HG03139 (cell line): ENCODE data around the gene CHST4.
"Not testable (repeated sequence)": the region's sequence is repeated elsewhere in the genome, so short reads cannot be mapped to it uniquely, and the experiment has no call there.

Source experiments
- ATAC-seq: cut with Tn5 transposase; IDR thresholded peaks from one replicate; pipeline ENCODE4 v1.9.1; 2021; ENCODE audit not compliant: unreplicated experiment

Gene CHST4

GRCh38 chr16:71569621-71570020, 43.4 kb downstream of the CHST4 start:
- no peak for ATAC-seq

GRCh38 chr16:71570144-71570543, 43.9 kb downstream of the CHST4 start:
- no peak for ATAC-seq

GRCh38 chr16:71572497-71573116, 46.4 kb downstream of the CHST4 start:
- no peak for ATAC-seq

- no peak for ATAC-seq
Observed at GRCh38 chr16:71573387-71574094, 47.3 kb downstream of the CHST4 start.

- no peak for ATAC-seq
Observed at GRCh38 chr16:71574702-71575101, 48.5 kb downstream of the CHST4 start.

GRCh38 chr16:71576971-71577370, 50.7 kb downstream of the CHST4 start, which contains the start of gene TAT:
TAT (minus strand) TSS chr16:71577092; CDS start chr16:71576415, 677 bp downstream.
- ATAC-seq: no peak

- ATAC-seq: not testable (repeated sequence)
Observed at GRCh38 chr16:71582553-71582848, 56.3 kb downstream of the CHST4 start.

GRCh38 chr16:71584543-71585317, 58.5 kb downstream of the CHST4 start:
- ATAC-seq: no peak

- no peak for ATAC-seq
Observed at GRCh38 chr16:71585318-71585703, 59.1 kb downstream of the CHST4 start.
